Measurements from ENCODE around the gene CHSY1. TPM values are rescaled to one million over a fixed set of nuclear protein-coding genes. Genes with fewer than 3 reads are reported as not detected.
"Not testable (repeated sequence)": the region's sequence is repeated elsewhere in the genome, so short reads cannot be mapped to it uniquely, and the experiment has no call there.

CHSY1 gene, protein sequence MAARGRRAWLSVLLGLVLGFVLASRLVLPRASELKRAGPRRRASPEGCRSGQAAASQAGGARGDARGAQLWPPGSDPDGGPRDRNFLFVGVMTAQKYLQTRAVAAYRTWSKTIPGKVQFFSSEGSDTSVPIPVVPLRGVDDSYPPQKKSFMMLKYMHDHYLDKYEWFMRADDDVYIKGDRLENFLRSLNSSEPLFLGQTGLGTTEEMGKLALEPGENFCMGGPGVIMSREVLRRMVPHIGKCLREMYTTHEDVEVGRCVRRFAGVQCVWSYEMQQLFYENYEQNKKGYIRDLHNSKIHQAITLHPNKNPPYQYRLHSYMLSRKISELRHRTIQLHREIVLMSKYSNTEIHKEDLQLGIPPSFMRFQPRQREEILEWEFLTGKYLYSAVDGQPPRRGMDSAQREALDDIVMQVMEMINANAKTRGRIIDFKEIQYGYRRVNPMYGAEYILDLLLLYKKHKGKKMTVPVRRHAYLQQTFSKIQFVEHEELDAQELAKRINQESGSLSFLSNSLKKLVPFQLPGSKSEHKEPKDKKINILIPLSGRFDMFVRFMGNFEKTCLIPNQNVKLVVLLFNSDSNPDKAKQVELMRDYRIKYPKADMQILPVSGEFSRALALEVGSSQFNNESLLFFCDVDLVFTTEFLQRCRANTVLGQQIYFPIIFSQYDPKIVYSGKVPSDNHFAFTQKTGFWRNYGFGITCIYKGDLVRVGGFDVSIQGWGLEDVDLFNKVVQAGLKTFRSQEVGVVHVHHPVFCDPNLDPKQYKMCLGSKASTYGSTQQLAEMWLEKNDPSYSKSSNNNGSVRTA
- total RNA-seq = 47.7 and 49.0 TPM in 2 replicates

DNA sequence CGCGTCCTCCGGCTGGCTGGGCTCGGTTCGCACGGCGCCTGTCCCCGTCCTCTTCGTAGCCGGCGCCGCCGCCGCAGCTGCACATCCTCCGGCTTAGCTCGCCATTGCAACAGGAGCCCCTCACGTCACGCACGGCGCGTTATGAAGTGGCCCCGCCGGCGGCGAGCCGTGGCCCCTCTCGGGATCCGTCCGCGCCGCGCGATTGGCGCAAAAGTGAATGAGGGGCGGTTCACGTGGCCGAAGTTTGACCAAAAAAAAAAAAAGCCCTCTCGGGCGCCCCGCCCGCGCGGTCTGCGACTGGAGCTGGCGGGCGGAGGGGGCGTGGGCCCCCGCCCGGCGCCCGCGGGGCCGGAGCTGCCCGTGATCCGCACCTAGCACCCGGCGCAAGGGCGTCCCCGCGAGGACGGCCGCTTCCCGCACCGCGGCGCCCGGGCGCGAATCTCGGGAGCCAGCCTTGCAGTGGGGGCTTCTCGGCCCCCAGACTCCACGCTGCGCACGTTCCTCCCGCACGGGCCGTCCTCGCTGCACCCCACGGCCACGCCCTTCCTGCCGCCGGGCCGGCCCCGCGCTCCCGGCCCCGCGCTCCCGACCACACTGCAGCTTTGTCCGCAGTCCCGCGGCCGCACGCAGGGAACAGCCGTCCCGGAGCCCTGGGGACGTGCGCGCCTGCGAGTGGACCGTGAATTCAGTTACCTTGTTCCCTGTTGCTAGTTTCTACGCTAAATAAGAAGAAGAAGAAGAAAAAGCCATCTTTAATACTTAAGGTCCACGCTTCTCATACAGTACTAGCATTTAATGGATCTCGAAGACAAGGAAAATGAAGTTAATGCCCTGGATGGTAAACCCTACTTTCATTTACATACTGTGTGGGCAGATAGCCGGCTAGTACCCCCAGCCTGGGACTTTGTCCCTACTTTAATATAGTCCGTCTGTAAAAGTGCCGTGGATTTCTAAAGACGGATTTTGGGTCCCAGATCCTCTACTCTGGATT lies at the start of gene CHSY1:
CHSY1 (minus strand) TSS at position 219 of the 991 bp plus-strand sequence. CDS start 592 bp downstream, outside the sequence.
- DNase-seq = peak; percentile 96

DNA sequence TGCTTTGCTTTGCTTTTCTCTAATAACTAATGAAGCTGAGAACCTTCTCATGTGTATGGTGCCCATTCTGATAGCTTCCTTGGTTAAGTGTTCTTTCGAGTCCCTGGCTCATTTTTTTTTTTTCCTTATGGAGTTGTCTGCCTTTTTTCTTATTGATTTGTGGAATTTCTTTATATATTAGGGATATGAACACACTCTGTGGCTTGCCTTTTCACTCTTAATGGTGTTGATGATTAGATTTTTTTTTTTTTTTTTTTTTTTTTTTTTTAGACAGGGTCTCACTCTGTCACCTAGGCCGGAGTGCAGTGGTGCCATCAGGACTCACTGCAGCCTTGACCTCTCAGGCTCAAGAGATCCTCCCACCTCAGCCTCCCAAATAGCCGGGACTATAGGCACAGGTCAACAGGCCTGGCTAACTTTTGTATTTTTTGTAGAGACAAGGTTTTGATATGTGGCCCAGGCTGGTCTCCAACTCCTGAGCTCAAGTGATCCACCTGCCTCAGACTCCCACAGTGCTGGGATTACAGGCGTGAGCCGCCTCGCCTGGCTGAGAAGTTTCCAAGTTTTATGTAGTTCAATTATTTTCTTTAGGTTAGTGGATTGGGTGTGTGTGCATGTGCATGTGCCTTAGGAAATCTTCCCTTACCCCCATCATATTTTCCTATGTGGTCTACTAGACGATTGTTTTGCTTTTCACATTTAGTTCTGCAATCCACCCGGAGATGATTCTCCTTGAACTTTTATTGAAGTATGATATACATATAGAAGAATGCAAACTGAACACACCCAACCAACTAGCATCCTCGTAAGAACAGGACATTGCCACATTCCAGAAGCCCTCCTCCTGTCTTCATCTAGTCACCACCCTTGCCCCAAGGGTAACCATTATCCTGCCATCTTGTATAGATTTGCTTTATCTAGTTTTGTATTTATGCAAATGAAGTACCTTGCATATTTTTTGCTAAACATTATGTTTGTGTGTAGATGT lies 44.9 kb upstream of the CHSY1 start:
- DNase-seq = no peak

DNA sequence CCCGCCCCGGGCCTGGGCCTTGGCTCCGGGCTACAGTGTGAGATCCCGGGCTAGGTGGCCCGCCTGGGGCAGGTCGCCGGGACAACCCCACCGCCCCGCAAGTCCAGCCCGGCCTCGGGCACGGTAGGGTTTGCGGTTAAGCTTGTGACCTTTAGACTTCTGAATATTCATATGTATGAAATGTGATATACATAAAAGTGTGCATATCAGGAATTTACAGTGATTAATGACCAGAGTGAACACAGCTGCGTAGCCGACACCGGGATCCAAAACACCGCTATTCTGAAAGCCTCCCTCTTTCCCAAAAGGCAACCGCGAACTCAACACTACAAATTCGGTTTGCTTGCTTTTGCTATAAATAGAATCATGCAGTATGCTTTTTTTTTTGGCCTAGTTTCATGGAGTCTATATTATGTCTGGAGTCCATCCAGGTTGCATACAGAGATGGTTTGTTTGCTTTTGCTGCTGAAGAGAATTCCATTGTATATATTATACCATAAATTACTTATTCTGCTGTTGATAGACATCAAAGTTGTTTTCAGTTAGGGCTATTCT lies 43.8 kb upstream of the CHSY1 start:
- peak; percentile 17 for DNase-seq

DNA sequence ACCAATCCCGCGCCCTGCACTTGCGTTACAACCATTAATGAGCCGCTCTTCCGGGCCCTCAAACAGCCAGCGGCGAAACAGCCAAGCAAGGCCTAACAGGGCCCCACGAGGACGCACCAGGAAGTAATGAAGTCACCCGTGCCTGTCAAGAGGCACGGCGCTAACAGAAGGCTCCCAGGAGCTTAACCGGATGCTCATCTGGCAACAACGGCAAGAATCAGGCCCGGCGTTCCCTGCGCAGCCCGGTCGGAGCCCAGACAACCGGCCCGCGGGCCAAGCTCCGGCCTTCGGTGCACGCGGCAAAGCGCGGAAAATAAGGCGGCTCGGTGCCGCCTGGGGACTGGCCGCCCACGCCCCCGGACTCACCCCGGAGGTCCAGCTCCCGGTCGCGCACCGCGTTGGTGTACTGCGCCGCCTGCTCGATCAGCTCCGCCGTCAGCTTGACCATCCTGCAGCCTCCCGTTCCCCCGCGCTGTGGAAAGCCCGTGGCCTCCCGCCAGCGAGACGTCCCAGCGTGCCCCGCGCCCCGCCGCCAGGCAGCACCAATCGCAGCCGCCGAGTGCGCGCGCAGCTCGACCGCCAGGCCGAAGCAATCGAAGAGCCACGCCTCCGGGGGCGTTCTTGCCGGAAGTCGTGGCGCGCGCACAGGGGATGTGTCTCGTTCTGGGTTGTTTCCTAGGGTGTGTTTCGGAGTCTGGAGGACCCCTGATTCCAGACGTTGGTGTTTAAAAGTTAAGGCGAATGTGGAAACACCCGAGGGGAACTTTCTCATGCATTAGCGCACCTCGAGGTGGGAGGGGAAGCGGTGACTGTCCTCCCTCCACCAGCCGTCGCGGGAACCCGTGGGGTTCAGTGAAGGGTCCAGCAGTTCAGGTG lies 43.1 kb upstream of the CHSY1 start, which contains the start of gene SNRPA1:
SNRPA1 (minus strand) TSS at position 518 of the 876 bp plus-strand sequence; CDS start at position 448, 70 bp downstream.
- DNase-seq = peak; percentile 98

DNA sequence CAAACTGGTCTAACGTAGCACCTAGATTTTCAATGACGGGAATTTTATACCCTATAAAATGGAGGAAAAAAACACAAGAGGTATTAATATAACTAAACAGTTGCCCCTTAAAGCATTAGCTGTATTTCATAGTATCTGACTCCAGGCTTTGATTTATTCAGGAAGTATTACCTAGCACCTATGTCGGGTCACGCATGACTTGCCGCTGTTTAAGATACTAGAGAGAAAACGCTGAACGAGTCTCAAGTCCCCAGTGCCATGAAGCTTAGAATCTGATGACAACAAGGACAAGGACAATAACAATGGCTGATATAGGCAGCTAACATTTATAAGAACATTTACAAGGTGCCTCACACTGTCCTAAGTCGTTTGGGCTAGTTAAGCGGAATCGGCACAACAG lies 41.3 kb upstream of the CHSY1 start:
- peak; percentile 17 for DNase-seq

DNA sequence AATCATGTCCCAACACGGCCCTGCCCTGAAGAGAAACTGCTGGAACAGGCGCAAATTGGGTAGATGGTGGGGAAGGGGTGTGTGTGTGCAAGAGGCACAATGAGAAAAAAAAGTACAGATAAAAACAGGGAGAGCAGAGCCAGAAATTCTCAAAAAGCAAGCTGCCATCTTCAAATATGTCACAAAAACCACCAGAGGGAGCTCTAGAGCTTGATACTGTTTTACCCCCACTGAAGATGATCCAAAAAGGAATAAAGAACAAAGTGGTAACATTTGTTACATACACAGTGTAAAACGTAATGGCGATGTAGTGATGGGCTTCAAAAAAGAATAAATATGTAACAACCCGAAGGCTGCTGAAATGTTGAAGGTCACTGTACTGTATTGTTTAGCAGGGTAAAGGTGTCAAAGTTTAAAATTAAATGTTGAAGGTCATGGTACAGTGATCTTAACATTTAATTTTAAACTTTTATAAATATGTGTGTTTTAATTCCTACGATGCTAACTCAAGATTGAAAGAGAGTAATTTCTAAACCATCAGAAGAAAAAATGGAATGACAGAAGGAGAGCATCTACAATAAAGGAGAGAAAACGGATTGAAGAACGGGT lies 37.2 kb upstream of the CHSY1 start:
- peak; percentile 74 for DNase-seq

DNA sequence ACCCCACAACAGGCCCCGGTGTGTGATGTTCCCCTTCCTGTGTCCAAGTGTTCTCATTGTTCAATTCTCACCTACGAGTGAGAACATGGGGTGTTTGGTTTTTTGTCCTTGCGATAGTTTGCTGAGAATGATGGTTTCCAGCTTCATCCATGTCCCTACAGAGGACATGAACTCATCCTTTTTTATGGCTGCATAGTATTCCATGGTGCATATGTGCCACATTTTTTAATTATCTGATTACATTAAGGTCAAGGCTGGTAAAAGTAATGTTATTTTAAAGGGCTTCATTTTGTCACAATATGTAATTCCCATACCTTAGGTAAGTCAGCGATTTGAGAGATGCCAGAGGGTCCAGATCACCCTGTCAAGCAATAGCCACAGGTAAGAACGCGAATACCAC lies 35.5 kb upstream of the CHSY1 start:
- not testable (repeated sequence) for DNase-seq

DNA sequence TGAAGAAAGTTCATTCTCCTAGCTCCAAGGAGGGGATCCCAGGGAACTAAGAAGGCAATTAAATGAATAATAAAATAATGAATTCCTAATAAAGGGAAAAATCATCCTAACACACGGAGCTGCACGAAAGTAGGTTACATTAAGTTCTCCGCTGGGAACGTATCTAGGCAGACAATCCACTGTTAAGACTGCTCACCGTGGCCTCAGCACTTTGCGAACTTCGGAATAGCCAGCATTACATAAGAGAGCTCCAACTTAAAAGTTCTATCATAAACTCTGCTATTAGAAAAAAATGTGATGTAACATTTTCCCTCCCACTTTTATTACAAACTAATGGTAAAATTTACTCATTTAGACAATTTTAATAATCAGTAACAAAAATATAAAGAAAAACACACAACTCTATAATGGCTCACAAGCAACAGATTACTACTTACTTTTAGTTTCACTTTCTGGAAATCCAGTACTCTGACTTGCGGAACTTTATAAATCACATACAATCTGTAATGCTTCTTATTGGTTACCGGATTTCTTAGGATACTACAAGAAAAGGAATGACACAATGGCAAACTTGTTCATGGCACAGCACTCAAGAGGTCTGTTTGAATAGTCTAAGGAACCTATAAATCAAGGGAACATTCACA lies 34.7 kb upstream of the CHSY1 start:
- DNase-seq = no peak

DNA sequence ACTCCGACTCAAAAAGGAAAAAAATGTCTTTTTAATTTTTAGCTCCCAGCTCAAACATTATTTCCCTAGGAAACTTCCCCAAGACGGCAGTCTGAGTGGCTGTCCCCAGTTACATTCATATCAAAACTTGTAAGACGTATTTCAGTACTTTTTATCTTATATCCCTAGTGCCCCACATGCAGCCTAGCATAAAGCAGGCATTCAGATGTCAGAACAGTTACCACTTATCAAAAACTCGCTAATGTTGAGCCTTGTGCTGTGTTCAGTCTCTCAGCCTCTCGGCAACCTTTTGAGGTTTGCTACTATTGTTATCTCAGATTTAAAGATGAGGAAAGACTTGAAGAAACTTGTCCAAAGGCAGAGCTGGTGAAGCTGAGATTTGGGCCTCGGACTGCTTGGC lies 32.1 kb upstream of the CHSY1 start:
- DNase-seq = no peak

DNA sequence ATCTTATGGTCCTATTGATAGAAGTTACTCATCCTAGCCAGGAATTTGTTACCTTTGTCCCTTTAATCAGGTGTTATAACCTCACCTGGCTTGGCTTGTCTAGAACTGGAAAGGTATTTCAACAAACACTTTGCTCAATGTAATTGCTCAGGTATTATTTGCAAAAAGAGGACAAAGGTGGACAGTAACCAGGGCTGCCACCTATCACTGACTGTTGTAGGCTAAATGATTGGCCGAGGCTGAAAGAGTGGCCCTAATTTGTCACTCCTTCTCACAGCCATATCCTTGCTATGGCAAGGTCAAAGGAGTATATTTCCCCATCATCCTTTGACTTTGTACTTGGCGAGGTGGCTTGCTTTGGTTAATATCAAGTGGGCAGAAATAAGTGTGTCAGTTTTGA lies 28.2 kb upstream of the CHSY1 start:
- DNase-seq = no peak

DNA sequence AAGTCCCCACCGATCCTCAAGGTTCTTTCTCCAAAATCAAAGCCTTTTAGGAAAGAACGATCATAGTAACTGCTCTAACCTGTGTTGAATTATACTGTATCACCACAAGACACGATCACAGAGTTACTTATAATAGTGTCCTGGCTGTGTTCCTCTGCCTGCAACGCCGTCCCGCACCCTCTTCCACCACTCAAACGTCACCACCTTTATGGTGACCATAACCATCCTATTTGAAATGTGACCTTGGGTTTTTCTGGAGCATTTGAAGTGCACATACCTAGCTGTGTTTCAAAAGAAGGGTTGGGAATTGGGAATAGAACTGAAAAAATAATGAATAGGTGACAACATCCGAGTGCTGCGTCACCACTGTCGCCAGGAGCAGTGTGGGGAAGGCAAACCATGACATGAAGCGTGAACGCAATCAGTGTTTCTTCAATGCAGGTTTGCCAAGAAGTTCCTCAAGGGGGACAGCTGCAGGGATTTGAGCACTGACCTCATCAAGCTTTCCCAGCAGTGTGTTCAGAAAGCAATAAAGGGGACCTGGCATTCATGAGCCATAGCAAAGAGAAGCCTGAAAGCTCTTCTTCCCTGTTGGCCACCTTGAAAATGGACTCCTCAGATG lies 26.2 kb upstream of the CHSY1 start:
- no peak for DNase-seq

DNA sequence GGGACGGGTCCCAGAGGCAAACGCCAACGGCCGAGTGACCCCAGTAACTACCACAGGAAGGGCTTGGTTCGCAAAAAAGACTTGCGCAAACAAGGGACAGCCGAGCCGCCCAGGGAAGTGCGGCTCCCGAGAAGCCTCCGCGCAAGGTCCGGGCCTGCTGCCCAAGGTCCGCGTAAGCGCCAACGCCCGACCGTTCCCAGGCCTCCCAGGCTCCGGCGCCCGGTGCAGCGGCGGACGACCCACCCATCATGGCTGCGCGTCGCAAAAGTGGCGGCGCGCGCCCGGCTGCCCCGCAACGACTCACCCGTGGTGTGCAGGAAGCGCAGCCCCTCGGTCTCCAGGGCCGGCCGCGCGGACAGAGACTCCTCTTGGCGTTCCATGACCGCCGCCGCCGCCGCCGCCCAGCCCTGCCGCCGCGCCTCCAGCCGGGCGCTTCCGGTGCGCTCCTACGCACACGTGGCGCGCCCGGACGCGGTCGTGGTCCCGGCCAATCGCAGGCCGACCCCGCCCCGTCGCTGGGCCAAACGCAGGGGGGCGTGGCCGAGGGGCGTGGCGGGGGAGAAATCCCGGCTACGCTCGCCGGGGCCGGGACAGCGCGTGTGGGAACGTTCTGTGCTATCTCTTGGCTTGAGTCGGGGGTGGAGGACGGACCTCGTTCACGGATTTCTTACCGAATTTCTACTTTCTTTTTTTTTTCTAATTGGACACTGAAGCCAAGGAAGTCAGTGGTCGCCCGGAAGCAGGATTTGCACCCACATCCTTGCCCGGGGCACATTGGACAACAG lies 25.4 kb upstream of the CHSY1 start, which contains the start of gene SELENOS:
SELENOS (minus strand) TSS at position 448 of the 785 bp plus-strand sequence; CDS start at position 380, 68 bp downstream.
- DNase-seq = peak; percentile 94

DNA sequence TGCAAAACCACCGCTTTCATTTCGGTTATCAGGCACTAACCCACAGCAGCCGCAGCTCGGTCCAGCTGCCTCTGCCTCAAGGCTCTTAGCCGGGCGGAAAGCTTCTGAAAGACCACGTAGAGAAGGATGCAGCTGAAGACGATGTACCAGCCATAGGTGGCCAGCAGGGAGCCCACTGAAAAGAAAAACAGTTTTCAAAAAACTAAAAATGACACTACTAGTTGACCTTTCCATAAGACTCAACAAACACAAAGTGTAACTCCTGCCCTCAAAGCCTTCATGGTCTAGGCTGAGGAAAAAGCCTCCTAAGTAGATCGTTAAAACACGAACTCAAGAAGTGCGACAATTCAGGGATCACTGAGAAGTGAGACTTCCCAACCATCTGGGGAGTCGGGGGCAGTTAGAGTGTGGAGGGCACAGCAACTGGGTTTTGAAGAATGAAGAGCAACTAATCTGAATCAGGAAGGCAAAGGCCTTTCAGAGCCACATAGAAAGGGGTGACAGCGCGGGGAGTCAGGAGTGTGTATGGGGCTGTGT lies 24.7 kb upstream of the CHSY1 start:
- peak; percentile 72 for DNase-seq

DNA sequence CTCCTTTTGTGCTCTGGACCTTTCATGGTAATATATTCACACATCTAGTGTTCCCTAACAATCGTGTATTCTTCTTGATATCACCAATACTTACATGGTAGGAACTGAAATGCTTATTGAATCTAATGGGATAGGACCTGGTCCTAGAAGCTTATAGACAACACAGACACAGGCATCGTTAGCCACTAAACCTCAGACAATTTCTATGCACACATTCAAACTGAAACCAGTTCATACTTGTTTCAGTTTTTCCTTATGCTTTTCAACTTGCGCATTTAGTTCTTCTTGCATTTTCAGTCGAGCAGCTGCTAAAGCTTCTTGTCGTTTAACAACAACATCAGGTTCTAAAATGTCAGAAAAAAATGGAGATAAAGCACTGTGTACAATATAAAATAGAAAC lies 23.2 kb upstream of the CHSY1 start:
- no peak for DNase-seq

DNA sequence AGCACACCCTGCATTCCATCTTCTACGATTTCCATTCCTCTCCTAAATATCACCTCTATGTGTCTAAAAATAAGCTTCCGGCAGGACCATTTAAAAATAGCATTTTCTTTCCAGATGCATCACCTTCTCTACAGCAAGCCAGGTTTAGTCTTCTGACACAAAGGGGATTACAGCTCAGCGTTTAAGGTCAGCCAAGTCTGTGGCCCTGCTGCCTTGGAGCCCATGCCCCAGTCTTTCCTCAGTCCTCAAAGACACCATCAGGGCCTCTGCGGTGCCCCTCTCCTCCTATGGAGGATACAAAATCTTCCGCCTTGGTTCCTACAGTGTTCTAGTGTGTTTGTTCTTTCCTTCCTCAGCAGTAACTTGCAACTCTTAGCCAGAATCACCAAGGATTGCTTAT lies 21.7 kb upstream of the CHSY1 start:
- no peak for DNase-seq

DNA sequence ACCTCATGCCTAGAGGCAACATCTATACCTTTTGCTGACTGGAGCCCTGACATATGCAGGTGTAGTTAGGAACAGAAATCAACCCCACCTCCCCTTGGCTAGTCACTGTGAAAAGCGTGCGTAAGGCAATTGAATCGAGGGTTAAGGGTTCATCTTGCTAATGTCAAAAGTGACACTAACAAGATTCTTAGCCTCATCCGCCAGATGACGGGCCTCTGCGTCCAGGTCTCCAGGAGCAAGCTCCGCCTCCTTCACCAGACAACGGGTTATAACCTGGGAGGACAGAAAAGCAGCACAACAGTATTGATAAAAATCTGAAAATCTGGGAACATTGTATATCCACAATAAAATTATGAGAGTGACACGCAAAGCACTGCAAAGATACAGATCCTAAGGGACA lies 20.7 kb upstream of the CHSY1 start:
- DNase-seq = no peak

All from dermis blood vessel endothelial cell (primary cell).